Measurements from ENCODE around the gene KLHL17.
"Not testable (repeated sequence)": the region's sequence is repeated elsewhere in the genome, so short reads cannot be mapped to it uniquely, and the experiment has no call there.

KLHL17 gene

DNA sequence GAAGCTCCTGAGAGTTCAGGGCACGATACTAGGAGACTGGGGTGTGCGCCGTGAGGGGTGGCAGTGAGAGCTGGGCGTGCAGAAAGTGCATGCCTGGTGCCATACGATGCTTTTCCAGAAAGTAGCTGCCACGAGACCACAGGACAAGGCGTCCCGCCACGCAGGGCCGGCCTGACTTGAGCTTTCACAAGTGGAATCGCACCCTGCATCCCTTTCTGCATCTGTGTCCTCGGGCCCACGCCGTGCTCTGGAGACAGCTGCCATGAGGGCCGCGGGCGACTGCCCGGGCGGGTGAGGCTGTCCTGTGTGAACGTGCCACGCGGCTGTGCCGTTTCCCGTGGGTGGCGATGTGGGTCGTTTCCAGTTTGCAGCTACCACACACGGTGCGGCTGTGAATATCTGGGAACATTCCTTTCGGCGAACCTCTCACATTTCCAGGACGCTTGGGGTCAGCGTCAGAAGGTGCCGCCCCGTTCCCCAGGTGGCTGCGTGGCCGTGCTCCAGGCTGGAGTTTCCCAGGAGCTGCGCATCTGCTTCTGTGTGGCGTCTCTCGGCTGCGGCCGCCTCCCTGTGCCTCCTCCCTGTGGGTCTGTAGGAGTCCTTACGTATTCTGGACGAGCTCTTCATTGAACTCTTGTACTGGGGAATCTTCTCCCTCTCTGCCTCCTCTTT, 22.5 kb downstream of the KLHL17 start:
- DNase-seq (ENCODE audit: low read depth): no peak

GRCh38 chr1:983798-984475, 23.6 kb downstream of the KLHL17 start:
- no peak for DNase-seq (ENCODE audit: low read depth)

GRCh38 chr1:984476-984814, 24.1 kb downstream of the KLHL17 start:
- no peak for DNase-seq (ENCODE audit: low read depth)

DNA sequence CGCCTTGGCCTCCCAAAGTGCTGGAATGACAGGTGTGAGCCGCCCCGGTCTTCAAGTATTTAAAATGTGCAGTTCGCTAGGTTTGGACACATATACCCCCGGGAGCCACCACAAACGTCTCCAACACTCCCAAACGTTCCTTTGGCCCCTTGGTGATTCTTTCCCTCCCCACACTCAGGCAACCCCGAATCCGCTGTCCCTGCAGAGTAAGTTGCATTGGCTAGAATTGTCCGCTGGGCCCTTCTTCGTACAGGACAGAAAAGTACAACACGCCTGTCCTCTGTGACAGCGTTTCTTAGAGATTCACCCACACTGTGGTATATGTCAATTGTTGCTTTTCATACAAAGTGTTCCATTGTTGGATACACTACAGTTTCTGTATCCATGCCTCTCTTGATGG, 24.7 kb downstream of the KLHL17 start:
- no peak for DNase-seq (ENCODE audit: low read depth)

DNA sequence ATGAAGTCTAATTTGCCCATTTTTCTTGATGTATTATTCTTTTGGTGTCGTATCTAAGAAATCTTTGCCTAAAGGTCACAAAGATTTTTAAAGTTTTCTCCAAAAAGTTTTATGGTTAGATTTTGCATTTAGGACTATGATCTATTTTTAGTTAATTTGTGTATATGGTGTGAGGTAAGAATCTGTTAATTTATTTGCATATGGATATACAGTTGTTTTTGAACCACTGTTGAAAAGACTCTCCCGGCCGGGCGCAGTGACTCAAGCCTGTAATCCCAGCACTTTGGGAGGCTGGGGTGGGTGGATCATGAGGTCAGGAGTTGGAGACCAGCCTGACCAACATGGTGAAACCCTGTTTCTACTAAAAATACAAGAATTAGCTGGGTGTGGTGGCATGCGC, 27.7 kb downstream of the KLHL17 start:
- not testable (repeated sequence) for DNase-seq (ENCODE audit: low read depth)

DNA sequence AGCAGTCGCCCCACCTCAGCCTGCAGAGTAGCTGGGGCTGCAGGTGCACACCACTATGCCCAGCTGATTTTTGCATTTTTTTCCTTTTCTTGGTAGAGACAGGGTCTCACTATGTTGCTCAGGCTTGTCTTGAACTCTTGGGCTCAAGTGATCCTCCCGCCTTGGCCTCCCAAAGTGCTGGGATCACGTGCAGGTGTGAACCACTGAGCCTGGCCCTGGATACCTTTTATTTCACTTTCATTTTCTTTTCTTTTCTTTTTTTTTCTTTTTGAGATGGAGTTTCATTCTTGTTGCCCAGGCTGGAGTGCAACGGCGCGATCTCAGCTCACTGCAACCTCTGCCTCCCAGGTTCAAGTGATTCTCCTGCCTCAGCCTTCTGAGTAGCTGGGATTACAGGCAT, 30.9 kb downstream of the KLHL17 start:
- DNase-seq (ENCODE audit: low read depth): not testable (repeated sequence)

DNA sequence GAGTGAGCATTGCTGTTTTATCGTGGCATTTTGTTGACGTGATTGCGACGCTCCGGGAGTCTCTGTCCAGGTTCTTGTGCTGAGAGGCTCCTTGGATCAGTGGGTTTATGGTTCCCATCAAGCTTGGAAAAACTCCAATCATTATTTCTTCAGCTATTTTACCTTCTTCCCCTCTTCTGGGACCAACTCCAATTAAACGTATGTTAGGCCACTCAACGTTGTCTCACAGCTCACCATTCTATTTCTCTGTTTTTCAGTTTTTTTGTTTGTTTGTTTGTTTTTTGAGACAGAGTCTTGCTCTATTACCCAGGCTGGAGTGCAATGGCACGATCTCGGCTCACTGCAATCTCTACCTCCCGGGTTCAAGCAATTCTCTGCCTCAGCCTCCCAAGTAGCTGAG, 31.5 kb downstream of the KLHL17 start:
- no peak for DNase-seq (ENCODE audit: low read depth)

DNA sequence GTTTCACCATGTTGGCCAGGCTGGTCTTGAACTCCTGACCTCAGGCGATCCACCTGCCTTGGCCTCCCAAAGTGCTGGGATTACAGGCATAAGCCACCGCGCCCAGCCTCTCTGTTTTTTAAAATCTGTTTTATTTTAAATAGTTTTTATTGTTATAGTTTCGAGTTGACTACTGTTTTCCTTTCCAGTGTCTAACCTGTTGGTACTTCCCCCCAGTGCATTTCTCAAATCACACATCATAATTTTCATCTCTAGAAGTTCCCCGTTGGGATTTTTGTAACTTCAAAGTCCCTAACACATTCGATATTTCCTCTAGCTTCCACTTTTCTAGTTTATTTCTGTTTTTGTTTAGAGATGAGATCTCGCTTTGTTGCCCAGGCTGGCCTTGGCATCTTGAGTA, 32.0 kb downstream of the KLHL17 start:
- no peak for DNase-seq (ENCODE audit: low read depth)

GRCh38 chr1:993379-993995, 33.1 kb downstream of the KLHL17 start:
- no peak for DNase-seq (ENCODE audit: low read depth)

DNA sequence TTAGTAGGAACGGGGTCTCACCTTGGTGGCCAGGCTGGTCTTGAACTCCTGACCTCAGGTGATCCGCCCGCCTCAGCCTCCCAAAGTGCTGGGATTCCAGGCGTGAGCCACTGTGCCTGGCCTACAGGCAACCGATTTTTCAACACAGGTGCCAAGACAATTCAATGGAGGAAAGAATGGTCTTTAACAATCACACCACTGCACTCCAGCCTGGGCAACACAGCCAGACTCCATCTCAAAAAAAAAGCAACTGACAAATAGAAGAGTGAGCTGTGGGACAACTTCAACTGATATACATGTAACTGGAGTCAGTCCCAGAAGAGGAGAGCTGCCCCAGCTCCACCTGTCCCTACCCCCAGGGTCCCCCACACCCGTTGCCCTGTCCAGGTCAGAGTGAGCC, 34.2 kb downstream of the KLHL17 start:
- not testable (repeated sequence) for DNase-seq (ENCODE audit: low read depth)

- no peak for DNase-seq (ENCODE audit: low read depth)
These were observed 35.6 kb downstream of the KLHL17 start for GRCh38 chr1:995665-996633.

DNA sequence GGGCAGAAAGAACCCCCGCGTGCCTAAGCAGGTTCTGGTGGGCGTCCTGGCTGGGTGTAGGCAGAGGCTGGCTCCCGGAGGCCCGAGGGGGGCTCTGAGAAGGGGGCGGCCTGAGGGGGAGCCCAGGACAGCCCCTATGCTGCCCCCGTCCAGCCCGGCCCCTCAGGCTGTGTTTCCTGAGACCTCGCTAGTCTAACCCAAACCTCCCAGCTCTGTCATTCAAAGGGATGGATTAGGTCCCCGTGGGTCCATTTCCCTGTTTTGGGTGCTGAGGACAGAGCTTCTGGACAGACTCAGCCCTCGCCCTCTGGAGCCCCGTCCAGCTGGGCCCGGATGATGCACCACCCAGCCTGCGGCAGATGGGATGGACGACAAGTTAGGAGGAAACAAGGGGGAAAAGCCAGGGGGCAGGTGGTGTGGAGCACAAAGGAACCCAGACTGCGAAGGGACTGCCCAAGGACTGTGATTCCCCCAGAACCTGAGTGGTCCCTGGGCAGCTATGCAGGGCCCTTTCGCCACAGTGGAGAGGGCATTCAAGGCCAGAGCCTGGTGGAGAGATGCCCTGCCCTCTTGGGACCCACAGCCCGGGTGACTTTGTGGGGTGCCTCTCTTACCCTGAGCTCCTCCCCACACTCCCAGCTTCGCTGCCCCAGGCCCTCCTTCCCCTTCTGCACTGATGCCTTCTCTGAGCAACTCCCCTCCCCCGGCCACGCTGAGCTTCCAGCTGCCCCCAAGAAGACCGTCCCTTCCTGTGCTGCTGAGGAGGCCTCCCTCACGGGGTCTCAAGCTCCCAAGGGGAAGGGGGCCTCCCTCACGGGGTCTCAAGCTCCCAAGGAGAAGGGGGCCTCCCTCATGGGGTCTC, 36.7 kb downstream of the KLHL17 start:
- no peak for DNase-seq (ENCODE audit: low read depth)

DNA sequence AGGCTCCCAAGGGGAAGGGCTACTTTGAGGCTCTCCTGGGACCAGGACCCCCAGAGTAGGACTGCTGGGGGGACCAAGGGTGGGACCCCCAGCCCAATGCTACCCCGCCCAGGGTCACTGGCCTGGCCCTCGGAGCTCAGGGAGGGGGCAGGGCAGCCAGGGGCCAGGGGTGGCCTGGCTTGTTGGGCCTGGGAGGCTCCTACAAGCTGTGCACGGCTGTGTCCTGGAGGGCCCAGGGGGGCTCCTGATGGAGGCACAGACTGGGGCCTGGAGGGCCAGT, 37.3 kb downstream of the KLHL17 start:
- DNase-seq (ENCODE audit: low read depth): no peak

DNA sequence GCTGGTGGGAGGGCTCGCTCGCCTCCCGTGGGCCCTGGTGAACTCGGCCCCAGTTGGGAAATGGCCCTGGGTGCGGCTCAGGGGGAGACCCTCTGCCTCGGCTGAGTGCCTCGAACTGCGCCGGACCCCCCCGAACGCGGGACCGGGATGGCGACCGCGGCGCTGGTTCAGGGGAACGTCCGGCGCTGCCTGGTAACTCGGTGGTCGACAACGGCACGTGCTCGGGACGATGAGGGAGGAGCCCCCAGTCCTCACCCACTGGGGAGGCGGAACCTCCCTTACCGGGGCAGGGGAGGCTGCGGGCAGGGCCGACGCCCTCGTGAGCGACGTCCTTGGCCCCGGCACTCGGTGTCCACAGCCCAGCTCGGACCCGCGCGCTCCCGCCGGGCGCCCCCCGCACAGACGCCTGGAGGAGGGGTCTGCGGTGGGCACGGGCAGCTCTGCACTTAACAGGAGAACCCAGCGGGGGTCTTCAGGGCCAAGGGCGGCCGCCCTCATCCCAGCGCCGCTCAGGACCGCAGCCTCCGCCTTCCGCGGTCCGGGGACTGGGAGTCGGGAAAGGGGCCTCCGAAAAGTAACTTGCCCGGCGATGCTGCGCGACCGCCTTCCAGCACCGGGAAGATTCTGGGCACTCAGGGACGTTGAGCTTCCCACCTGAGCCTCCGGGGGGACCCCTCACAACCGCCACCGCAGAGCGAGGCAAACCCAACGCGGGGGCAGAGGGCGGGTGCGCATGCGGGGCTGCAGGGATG, 37.8 kb downstream of the KLHL17 start:
- DNase-seq (ENCODE audit: low read depth): no peak

DNA sequence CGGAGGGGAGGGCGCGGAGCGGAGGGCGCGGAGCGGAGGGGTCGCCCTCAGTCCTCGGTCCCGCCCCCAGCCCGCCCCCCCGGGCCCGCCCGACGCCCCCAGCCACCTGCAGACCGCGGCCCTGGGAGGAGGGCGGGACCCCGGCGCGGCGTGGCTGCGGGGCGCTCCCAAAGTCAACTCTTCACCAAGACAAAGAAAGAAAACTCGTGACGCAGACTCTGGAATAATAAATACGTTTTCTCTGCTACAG, 38.3 kb downstream of the KLHL17 start:
- no peak for DNase-seq (ENCODE audit: low read depth)

DNA sequence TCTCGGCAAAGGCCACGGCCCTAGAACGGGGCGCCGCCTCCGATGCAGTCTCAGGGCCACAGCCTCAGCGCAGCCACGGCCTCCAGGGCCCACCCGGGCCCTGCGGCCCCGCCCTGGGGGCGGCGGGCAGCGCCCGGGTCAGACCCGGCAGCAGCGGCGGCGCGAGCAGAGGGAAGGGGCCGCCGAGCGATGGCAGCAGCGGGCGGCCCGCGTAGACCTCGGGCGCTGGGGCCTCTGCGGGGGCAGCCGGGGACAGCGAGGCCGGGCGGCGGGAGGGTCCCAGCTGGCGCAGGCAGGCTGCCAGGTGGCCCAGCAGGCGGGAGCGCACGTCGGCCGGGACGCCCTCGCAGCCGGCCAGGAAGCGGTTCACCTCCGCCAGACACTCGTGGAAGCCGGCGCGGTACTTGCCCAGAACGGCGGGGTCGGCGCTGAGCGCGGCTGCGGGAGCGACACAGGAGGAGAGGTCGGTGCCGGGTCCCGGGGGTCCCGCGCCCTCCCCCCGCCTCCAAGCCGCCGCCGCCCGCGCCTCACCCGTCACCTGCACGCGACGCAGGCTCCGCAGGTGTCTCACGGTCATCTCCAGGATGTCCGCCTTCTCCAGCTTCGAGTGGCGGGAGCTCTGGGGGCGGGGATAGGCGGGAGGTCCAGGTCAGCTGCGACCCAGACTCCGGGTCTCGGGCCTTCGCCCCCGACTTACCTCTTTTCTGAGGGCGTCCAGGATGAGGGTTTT, 38.8 kb downstream of the KLHL17 start:
- no peak for DNase-seq (ENCODE audit: low read depth)

GRCh38 chr1:999725-1000356, 39.5 kb downstream of the KLHL17 start, which contains the start of gene HES4:
TSS of gene HES4 (minus strand) at chr1:1000097. CDS start at chr1:999973, 124 bp downstream.
- DNase-seq (ENCODE audit: low read depth): no peak

DNA sequence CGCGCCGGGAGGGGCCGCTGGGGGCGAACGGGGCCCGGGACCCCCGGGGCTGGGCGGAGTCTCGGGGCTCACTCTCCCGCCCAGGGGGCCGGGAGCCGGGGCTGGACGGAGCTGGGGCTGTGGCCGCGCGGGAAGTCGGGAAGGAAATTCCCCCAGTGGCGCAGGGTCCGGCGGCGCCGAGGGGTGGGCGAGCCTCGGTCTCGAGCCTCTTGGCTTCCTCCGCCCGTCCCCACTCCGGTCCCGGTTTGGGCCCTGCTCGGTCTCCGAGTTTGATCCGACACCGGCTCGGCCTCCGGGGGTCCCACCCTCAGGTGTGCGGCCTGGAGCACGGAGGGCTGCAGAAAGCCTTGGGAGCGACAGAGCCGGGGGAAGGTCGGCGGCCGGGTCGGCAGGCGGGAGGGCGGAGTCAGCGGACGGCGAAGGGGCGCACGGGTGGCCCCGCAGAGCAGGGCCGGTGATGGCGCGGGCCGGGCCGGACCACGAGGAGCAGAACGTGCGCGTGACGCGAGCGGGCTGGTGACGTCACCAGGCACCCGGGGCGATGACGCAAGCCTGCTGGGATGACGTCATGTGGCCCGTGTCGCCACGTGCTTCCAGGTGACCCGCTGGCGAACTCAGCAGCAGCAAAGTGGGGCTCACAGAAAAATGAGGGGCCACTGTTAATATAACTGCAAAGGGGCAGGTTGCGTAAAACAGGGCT, 40.1 kb downstream of the KLHL17 start:
- DNase-seq (ENCODE audit: low read depth): no peak

DNA sequence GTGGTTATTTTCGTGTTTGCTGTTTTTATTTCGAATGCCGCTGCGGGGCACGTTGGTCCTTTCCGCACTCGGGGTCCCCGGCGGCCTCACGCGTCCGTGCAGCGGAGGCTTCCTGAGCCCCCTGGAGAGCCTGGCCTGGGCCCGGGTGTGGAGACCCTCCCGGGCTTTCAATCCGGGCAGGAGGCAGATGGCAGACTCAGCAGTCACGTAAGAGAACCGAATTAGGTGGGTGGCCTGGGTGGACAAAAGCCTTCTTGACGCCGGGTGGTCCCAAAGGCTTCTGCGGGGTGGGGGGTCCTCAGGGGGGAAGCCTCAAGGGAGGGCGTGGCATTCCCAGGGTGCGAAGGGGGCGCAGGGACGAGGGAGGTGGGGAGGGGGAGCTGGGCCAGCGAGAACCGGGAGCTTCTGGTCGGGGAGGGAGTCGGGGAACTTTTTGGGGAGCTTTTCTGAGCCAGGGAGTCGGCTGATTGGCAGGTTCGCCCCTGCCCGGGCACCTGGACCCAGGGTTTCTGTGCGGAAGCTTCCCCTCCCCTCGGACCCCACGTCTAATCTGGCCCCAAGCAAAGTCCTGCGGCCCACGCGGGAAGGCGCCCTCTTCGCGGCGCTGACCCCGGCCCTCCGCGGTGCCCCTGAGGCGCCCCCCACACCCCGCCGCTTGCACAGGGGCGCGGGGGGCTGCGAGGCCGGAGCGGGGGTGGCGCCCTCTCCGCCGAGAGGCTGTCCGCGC, 40.8 kb downstream of the KLHL17 start:
- no peak for DNase-seq (ENCODE audit: low read depth)

Data from activated T-helper 1 cell treated with Interleukin-2 at 50 U/mL for 16 hours (primary cell).